Breast epithelium (tissue), 4 donors: ENCODE measurements around the gene PLA2G12B. TPM values are rescaled to one million over a fixed set of nuclear protein-coding genes. Genes with fewer than 3 reads are reported as not detected.

Experiments used
- DNase-seq, 2 donors: peaks; one replicate each; pipeline ENCODE4 v3.0.0-alpha.2; 2019; ENCODE audit warnings: low spot score in 2 of 2
- H3K27ac ChIP-seq, 2 donors: fragments of 200-600 bp; sonication (generic) in 1 of 2; one replicate each; pipeline ENCODE4 v1.5.1; 2016 to 2019; ENCODE audit warnings: mild to moderate bottlenecking in 1 of 2
- H3K27me3 ChIP-seq, 2 donors: fragments of 200-600 bp; sonication (generic) in 1 of 2; one replicate each; pipeline versions ENCODE4 v1.5.1 to v1.6.0; 2017 to 2019; ENCODE audit warnings: control low read depth in 1 of 2, mild to moderate bottlenecking in 1 of 2
- H3K36me3 ChIP-seq: fragments of 200-600 bp; one replicate; pipeline ENCODE4 v1.5.1; 2019
- H3K4me1 ChIP-seq, 2 donors: fragments of 200-600 bp; sonication (generic); one replicate each; pipeline ENCODE4 v1.5.1; 2016 to 2019; ENCODE audit warnings: control low read depth in 1 of 2
- H3K4me3 ChIP-seq, 3 donors: fragments of 200-600 bp; sonication (generic); 1 replicate in 2 of 3; 2 replicates in 1 of 3; pipeline ENCODE4 v1.5.1; 2016 to 2019; ENCODE audit warnings: mild to moderate bottlenecking in 3 of 3, moderate library complexity in 2 of 3
- H3K9me3 ChIP-seq, 2 donors: fragments of 200-600 bp; sonication (generic) in 1 of 2; one replicate each; pipeline ENCODE4 v1.5.1; 2016 to 2019; ENCODE audit warnings: control low read depth in 1 of 2
- POLR2A ChIP-seq: fragments of 450-650 bp; IDR thresholded peaks from one replicate; pipeline ENCODE4 v1.6.1; 2016; ENCODE audit warnings: antibody characterized with exemption, mild to moderate bottlenecking, moderate library complexity
- POLR2AphosphoS5 ChIP-seq, 3 donors: sonication (generic); formaldehyde crosslinking; IDR thresholded peaks; one replicate each; pipeline ENCODE4 v1.6.1; 2017; ENCODE audit warnings: antibody characterized with exemption in 3 of 3
- intact Hi-C: fragments of 100-400 bp; cut with DNase I; formaldehyde crosslinking; loops from one replicate; pipeline ENCODE4 v1.15.1; 2023; ENCODE audit warnings: low total_unique reads
- total RNA-seq, 3 donors: library from RNA; depleted of rRNA; stranded (reverse); fragments of >200 nt; gene quantifications; one replicate each; pipeline ENCODE4 v1.1.0, GENCODE V29; 2016
- TF ChIP-seq, protein P1 (sequence below), 3 donors: fragments of 450-650 bp; IDR thresholded peaks; one replicate each; pipeline ENCODE4 v1.5.1; 2016 to 2017; ENCODE audit warnings: antibody characterized with exemption in 3 of 3, mild to moderate bottlenecking in 3 of 3, moderate library complexity in 3 of 3

The PLA2G12B gene
- total RNA-seq, 3 donors from 2014 or later: not detected

- Histone ChIP-seq H3K27ac (no peak overlapping the region), H3K27me3 (no peaks in the 10 kb centered on the region), H3K36me3 (no peaks in the 10 kb centered on the region), H3K9me3 (no peaks in the 10 kb centered on the region), H3K4me1 (no peaks in the 10 kb centered on the region), H3K4me3 (no peak overlapping the region)
- TF ChIP-seq POLR2AphosphoS5 (IDR thresholded peaks at IDR 0.05): no peak
- TF ChIP-seq POLR2A: no peak
- TF ChIP-seq, protein P1, sequence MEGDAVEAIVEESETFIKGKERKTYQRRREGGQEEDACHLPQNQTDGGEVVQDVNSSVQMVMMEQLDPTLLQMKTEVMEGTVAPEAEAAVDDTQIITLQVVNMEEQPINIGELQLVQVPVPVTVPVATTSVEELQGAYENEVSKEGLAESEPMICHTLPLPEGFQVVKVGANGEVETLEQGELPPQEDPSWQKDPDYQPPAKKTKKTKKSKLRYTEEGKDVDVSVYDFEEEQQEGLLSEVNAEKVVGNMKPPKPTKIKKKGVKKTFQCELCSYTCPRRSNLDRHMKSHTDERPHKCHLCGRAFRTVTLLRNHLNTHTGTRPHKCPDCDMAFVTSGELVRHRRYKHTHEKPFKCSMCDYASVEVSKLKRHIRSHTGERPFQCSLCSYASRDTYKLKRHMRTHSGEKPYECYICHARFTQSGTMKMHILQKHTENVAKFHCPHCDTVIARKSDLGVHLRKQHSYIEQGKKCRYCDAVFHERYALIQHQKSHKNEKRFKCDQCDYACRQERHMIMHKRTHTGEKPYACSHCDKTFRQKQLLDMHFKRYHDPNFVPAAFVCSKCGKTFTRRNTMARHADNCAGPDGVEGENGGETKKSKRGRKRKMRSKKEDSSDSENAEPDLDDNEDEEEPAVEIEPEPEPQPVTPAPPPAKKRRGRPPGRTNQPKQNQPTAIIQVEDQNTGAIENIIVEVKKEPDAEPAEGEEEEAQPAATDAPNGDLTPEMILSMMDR (IDR thresholded peaks at IDR 0.05): no peak
- intact Hi-C loops: no loop called here
- no peak for DNase-seq
Measured at GRCh38 chr10:72888151-72888638, 66.4 kb downstream of the PLA2G12B start.

- TF ChIP-seq, protein P1 (IDR thresholded peaks at IDR 0.05): no peak
- TF ChIP-seq POLR2A: no peak
- TF ChIP-seq POLR2AphosphoS5 (IDR thresholded peaks at IDR 0.05): no peak
- intact Hi-C loops: no loop called here
- no peaks in the 10 kb centered on the region for H3K27me3 ChIP-seq
- H3K9me3 ChIP-seq: no peaks in the 10 kb centered on the region
- DNase-seq: no peak
- peak overlapping the region in 1 of 3 donors; percentile 15 for H3K4me3 ChIP-seq
- no peak overlapping the region for H3K27ac ChIP-seq
- no peaks in the 10 kb centered on the region for H3K36me3 ChIP-seq
- H3K4me1 ChIP-seq: no peaks in the 10 kb centered on the region
Measured at GRCh38 chr10:72887043-72887442, 67.6 kb downstream of the PLA2G12B start.

DNA sequence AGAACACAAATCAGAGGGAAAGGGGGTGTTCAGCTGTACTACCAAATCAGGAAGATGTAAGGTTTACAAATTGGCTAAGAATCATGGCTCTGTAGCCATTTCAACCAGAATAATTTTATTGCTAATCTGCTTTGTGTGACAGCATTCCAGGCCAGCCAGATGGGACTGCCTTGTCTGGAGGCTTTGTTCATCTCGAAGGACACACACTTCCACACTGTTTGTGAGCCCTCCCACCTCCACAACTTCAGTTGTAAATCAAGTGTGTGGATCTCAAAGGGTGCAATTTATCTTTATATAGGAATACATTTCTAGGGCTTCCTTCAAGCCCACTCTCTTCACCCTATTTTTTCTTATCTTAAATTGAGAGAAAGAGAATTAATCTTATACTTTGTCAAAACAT is 68.0 kb downstream of the PLA2G12B start:
- TF ChIP-seq POLR2A (no peak), POLR2AphosphoS5 (IDR thresholded peaks at IDR 0.05) (no peak)
- TF ChIP-seq, protein P1 (IDR thresholded peaks at IDR 0.05): no peak
- no peaks in the 10 kb centered on the region for H3K9me3 ChIP-seq
- H3K4me1 ChIP-seq: no peaks in the 10 kb centered on the region
- H3K27ac ChIP-seq: peak overlapping the region in 1 of 2 donors; percentile 6
- no peaks in the 10 kb centered on the region for H3K36me3 ChIP-seq
- no peak for DNase-seq
- intact Hi-C loops: no loop called here
- H3K4me3 ChIP-seq: no peak overlapping the region
- H3K27me3 ChIP-seq: no peaks in the 10 kb centered on the region

DNA sequence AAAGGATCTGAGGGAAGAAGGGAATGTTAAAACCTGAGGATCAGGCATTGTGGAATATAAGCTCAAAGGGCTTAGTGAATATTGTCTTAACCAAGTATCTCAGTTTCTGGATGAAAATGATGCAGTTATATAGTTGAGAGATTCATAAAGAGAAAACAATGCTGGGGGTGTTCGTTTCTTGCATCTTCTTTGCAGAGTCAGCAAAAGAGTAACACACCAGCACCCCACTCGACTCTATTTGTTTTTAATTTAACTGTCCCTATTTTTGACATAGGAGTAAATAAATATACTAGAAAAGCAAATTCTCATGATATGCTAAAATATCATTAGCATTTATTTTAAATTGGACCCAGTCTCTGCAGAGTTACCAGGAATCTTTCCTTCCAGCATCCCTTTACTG is 68.7 kb downstream of the PLA2G12B start:
- DNase-seq: no peak
- no peak overlapping the region for H3K27ac ChIP-seq
- H3K4me1 ChIP-seq: no peaks in the 10 kb centered on the region
- no peak overlapping the region for H3K4me3 ChIP-seq
- H3K36me3 ChIP-seq: no peaks in the 10 kb centered on the region
- TF ChIP-seq, protein P1 (IDR thresholded peaks at IDR 0.05): no peak
- no peak for TF ChIP-seq POLR2A
- no peak for TF ChIP-seq POLR2AphosphoS5 (IDR thresholded peaks at IDR 0.05)
- no peaks in the 10 kb centered on the region for H3K27me3 ChIP-seq
- H3K9me3 ChIP-seq: no peaks in the 10 kb centered on the region
- intact Hi-C loops: no loop called here

Other genes starting within 250 kb of the PLA2G12B start
- gene OIT3, start 61.1 kb downstream of the PLA2G12B start, total RNA-seq: under 1 TPM in 1 of 3 donors, not detected in 2; 0.15 TPM
- 10 to 100 TPM; 25.0 to 42.1 (median 34.1) TPM for gene P4HA1, start 142.1 kb upstream of the PLA2G12B start, total RNA-seq
- 1 to 10 TPM; 1.9 to 4.2 (median 2.6) TPM for gene NUDT13, start 155.6 kb upstream of the PLA2G12B start, total RNA-seq
- gene ECD, start 213.2 kb upstream of the PLA2G12B start, total RNA-seq: 10 to 100 TPM; 34.9 to 49.2 (median 39.3) TPM
- gene FAM149B1, start 213.3 kb upstream of the PLA2G12B start, total RNA-seq: 10 to 100 TPM; 19.4 to 24.6 (median 19.7) TPM